ENCODE data around the gene CDH20.

GRCh38 chr18:61388010-61388409, 54.8 kb downstream of the CDH20 start:
- no peak for TF ChIP-seq CTCF (IDR thresholded peaks at IDR 0.05; ENCODE audit: low read depth, low read length, poor library complexity, severe bottlenecking)
- TF ChIP-seq EZH2phosphoT487 (IDR thresholded peaks at IDR 0.05; ENCODE audit: borderline replicate concordance, low read length) = no peak

Measured in DOHH2 (cell line).